ENCODE data around the gene SECISBP2. TPM values are rescaled to one million over a fixed set of nuclear protein-coding genes. Genes with fewer than 3 reads are reported as not detected.

The SECISBP2 gene
- total and polyA plus RNA-seq, 2 of the 13 experiments (the other 11 are each of a cell fraction or from before 2014, with no cell fraction given) = 32.4 to 38.0 TPM

- no TSS peak for BruUV-seq (replicated peaks)
- Histone ChIP-seq H2AFZ (ENCODE audit: low read length) (no peak overlapping the region), H3K9me3 (ENCODE audit: low read length) (no peaks in the 10 kb centered on the region), H3K27ac (ENCODE audit: extremely low read length, insufficient read depth, low read length) (peak overlapping the region; percentile 15), H3K27me3 (ENCODE audit: control insufficient read depth in 1 of 2, insufficient read depth in 2 of 2, low read length in 2 of 2) (no peaks in the 10 kb centered on the region; a peak in 1 of 5 replicates), H3K4me1 (ENCODE audit: insufficient read depth, low read length) (peaks cover 59% of the 10 kb centered on the region), H3K36me3 (replicated peaks in 1 of 2; ENCODE audit: control insufficient read depth in 1 of 2, insufficient read depth in 2 of 2, low read length in 2 of 2) (peaks cover 0 to 23% of the 10 kb centered on the region in 2 experiments; a peak in 2 of 5 replicates), H3K4me3 (replicated peaks in 1 of 3; ENCODE audit: insufficient read depth in 1 of 3, low read depth in 2 of 3, low read length in 3 of 3) (peak overlapping the region; percentile 88 to 94 (median 88); a peak in 5 of 6 replicates), H3K79me2 (ENCODE audit: insufficient read depth, low read length) (peaks cover 73% of the 10 kb centered on the region), H4K20me1 (ENCODE audit: insufficient read depth, low read length) (peaks cover 28% of the 10 kb centered on the region), H3K9ac (ENCODE audit: insufficient read depth, low read depth, low read length) (peak overlapping the region; percentile 97), H3K4me2 (ENCODE audit: low read depth, low read length) (peak overlapping the region; percentile 83)
- in situ Hi-C loops (cut with HindIII; ENCODE audit: extremely low pct_ligation_motif_present, low pct_unique_long_range_greater_than_20kb) = loop anchor here (10.0 kb wide), 1 partner anchor 241 kb away; no protein-coding TSS in a partner anchor
- ATAC-seq (no peak), FAIRE-seq (no peak), DNase-seq (ENCODE audit: low spot score) (no peak)
- POLR2A ChIA-PET = no interaction called here
- intact Hi-C loops (cut with micrococcal nuclease; ENCODE audit: unreplicated experiment) = no loop called here
- CTCF ChIA-PET (ENCODE audit: low intra/inter-chr PET ratio, low total read pairs) = no interaction called here
- WGBS (ENCODE audit: low lambda C conversion rate) = 8% methylated on average over 1 of the region's 1 CpG
- no peak for TF ChIP-seq NFE2L2 (IDR thresholded peaks at IDR 0.05; ENCODE audit: low read length)
- TF ChIP-seq DRAP1 (CRISPR knock-in tag; IDR thresholded peaks at IDR 0.05) = no peak
- no peak for TF ChIP-seq CBX5 (CRISPR knock-in tag; IDR thresholded peaks at IDR 0.05; ENCODE audit: borderline replicate concordance)
- TF ChIP-seq CHD2 (IDR thresholded peaks at IDR 0.05; ENCODE audit: low read depth, low read length) = no peak
- TF ChIP-seq NBN (conservative IDR thresholded peaks at IDR 0.05) = no peak
- TF ChIP-seq ZNF235 (CRISPR knock-in tag; IDR thresholded peaks at IDR 0.05; ENCODE audit: borderline replicate concordance) = no peak
- no peak for TF ChIP-seq IRF9 (CRISPR knock-in tag; IDR thresholded peaks at IDR 0.05; ENCODE audit: borderline replicate concordance)
- TF ChIP-seq SP140L (CRISPR knock-in tag; IDR thresholded peaks at IDR 0.05; ENCODE audit: borderline replicate concordance) = no peak
- no peak for TF ChIP-seq ZMYM2 (CRISPR knock-in tag; IDR thresholded peaks at IDR 0.05)
Observed at GRCh38 chr9:89313842-89314241, 4.5 kb upstream of the SECISBP2 start.
